ENCODE data around the gene VCL. TPM values are rescaled to one million over a fixed set of nuclear protein-coding genes. Genes with fewer than 3 reads are reported as not detected.

The VCL gene
- polyA plus RNA-seq, 1 donor from 2014 or later: 11.2 TPM

GRCh38 chr10:74040200-74041126, 42.5 kb downstream of the VCL start:
- Histone ChIP-seq H3K9me3 (ENCODE audit: low read length) (no peaks in the 10 kb centered on the region), H3K9ac (ENCODE audit: low read length) (no peak overlapping the region), H3K79me2 (replicated peaks; ENCODE audit: insufficient read depth, low read length) (no peaks in the 10 kb centered on the region), H2AFZ (ENCODE audit: low read depth, low read length) (no peak overlapping the region), H3K9me2 (ENCODE audit: insufficient read depth, low read length) (no peaks in the 10 kb centered on the region), H3K27ac (ENCODE audit: low read length) (no peak overlapping the region), H3F3A (ENCODE audit: insufficient read depth, low read length, poor library complexity, severe bottlenecking) (no peaks in the 10 kb centered on the region), H3K4me2 (ENCODE audit: low read length) (no peak overlapping the region), H3K27me3 (ENCODE audit: insufficient read depth, low read depth, low read length) (no peaks in the 10 kb centered on the region), H4K20me1 (ENCODE audit: insufficient read depth) (no peaks in the 10 kb centered on the region), H3K36me3 (ENCODE audit: insufficient read depth, low read length) (no peaks in the 10 kb centered on the region), H3K4me3 (ENCODE audit: low read length) (no peak overlapping the region)
- no peak for TF ChIP-seq SMC3 (conservative IDR thresholded peaks at IDR 0.05; ENCODE audit: poor library complexity)
- TF ChIP-seq MXI1 (conservative IDR thresholded peaks at IDR 0.05; ENCODE audit: poor library complexity, severe bottlenecking): no peak
- TF ChIP-seq CTCF (IDR thresholded peaks at IDR 0.05; ENCODE audit: poor library complexity, severe bottlenecking): no peak
- no peak for TF ChIP-seq EZH2 (IDR thresholded peaks at IDR 0.05; ENCODE audit: borderline replicate concordance, insufficient read depth, low read length, poor library complexity, severe bottlenecking)
- no peak for TF ChIP-seq POLR2AphosphoS5 (IDR thresholded peaks at IDR 0.05)
- no peak for TF ChIP-seq REST (IDR thresholded peaks at IDR 0.05; ENCODE audit: borderline replicate concordance)

GRCh38 chr10:74044419-74044818, 46.5 kb downstream of the VCL start:
- H3K36me3 ChIP-seq (ENCODE audit: insufficient read depth, low read length): no peaks in the 10 kb centered on the region
- no peak overlapping the region for H3K4me2 ChIP-seq (ENCODE audit: low read length)
- no peaks in the 10 kb centered on the region for H4K20me1 ChIP-seq (ENCODE audit: insufficient read depth)
- H3K27ac ChIP-seq (ENCODE audit: low read length): no peak overlapping the region
- no peaks in the 10 kb centered on the region for H3K9me2 ChIP-seq (ENCODE audit: insufficient read depth, low read length)
- H3K27me3 ChIP-seq (ENCODE audit: insufficient read depth, low read depth, low read length): no peaks in the 10 kb centered on the region
- H3K9ac ChIP-seq (ENCODE audit: low read length): no peak overlapping the region
- H3K4me3 ChIP-seq (ENCODE audit: low read length): no peak overlapping the region
- no peaks in the 10 kb centered on the region for H3F3A ChIP-seq (ENCODE audit: insufficient read depth, low read length, poor library complexity, severe bottlenecking)
- no peaks in the 10 kb centered on the region for H3K9me3 ChIP-seq (ENCODE audit: low read length)
- no peaks in the 10 kb centered on the region for H3K79me2 ChIP-seq (replicated peaks; ENCODE audit: insufficient read depth, low read length)
- TF ChIP-seq EZH2 (IDR thresholded peaks at IDR 0.05; ENCODE audit: borderline replicate concordance, insufficient read depth, low read length, poor library complexity, severe bottlenecking) (no peak), REST (IDR thresholded peaks at IDR 0.05; ENCODE audit: borderline replicate concordance) (no peak), CTCF (IDR thresholded peaks at IDR 0.05; ENCODE audit: poor library complexity, severe bottlenecking) (no peak), SMC3 (conservative IDR thresholded peaks at IDR 0.05; ENCODE audit: poor library complexity) (no peak), POLR2AphosphoS5 (IDR thresholded peaks at IDR 0.05) (no peak), RAD21 (conservative IDR thresholded peaks at IDR 0.05) (no peak), TAF1 (IDR thresholded peaks at IDR 0.05; ENCODE audit: low read depth) (no peak), MXI1 (conservative IDR thresholded peaks at IDR 0.05; ENCODE audit: poor library complexity, severe bottlenecking) (no peak), EP300 (conservative IDR thresholded peaks at IDR 0.05; ENCODE audit: poor library complexity, severe bottlenecking) (no peak)
- H2AFZ ChIP-seq (ENCODE audit: low read depth, low read length): no peak overlapping the region
